Measurements from ENCODE around the gene NSMCE4A. TPM values are rescaled to one million over a fixed set of nuclear protein-coding genes. Genes with fewer than 3 reads are reported as not detected.
A peak's percentile ranks its signal among the peaks of the same experiment; 100 is the strongest.
"Not testable (repeated sequence)": the region's sequence is repeated elsewhere in the genome, so short reads cannot be mapped to it uniquely, and the experiment has no call there.

The NSMCE4A gene
- total and polyA plus RNA-seq, 2 experiments from 2014 or later = 44.5 to 67.6 TPM

GRCh38 chr10:121936295-121936694, 38.7 kb downstream of the NSMCE4A start:
- Histone ChIP-seq H3K79me2 (no peaks in the 10 kb centered on the region), H3K4me2 (peak overlapping the region; percentile 20), H3K9me2 (replicated peaks; ENCODE audit: insufficient read depth) (no peaks in the 10 kb centered on the region), H3K27ac (peak overlapping the region; percentile 80), H3K27me3 (no peaks in the 10 kb centered on the region), H3K9me3 (ENCODE audit: low read depth) (peaks cover 4% of the 10 kb centered on the region), H4K20me1 (ENCODE audit: insufficient read depth, poor library complexity, severe bottlenecking) (no peaks in the 10 kb centered on the region), H3K36me3 (replicated peaks; ENCODE audit: insufficient read depth, low read depth) (no peaks in the 10 kb centered on the region), H3K4me1 (ENCODE audit: insufficient read depth) (peaks cover 14% of the 10 kb centered on the region), H2AFZ (no peak overlapping the region), H3K4me3 (no peak overlapping the region)
- TF ChIP-seq CTCF (IDR thresholded peaks at IDR 0.05; ENCODE audit: poor library complexity) (no peak), EZH2 (IDR thresholded peaks at IDR 0.05; ENCODE audit: borderline replicate concordance) (no peak), EZH2phosphoT487 (IDR thresholded peaks at IDR 0.05; ENCODE audit: low read depth, severe bottlenecking, unreplicated experiment) (no peak)
- no peak for DNase-seq (ENCODE audit: low spot score)
- WGBS (ENCODE audit: low lambda C conversion rate, missing lambda C conversion rate) = 94% methylated on average over 2 of the region's 2 CpGs

GRCh38 chr10:121935702-121936101, 39.3 kb downstream of the NSMCE4A start:
- peak; percentile 73 for DNase-seq (ENCODE audit: low spot score)

GRCh38 chr10:121930268-121931085, 44.5 kb downstream of the NSMCE4A start:
- 36% methylated on average over 11 of the region's 11 CpGs for WGBS (ENCODE audit: low lambda C conversion rate, missing lambda C conversion rate)
- not testable (repeated sequence) for H3K9me3 ChIP-seq (ENCODE audit: low read depth); H3K36me3 ChIP-seq (replicated peaks; ENCODE audit: insufficient read depth, low read depth); H3K9me2 ChIP-seq (replicated peaks; ENCODE audit: insufficient read depth); DNase-seq (ENCODE audit: low spot score); H4K20me1 ChIP-seq (ENCODE audit: insufficient read depth, poor library complexity, severe bottlenecking); H3K4me3 ChIP-seq; H3K27me3 ChIP-seq; H2AFZ ChIP-seq
- peak overlapping the region; percentile 86 for H3K4me2 ChIP-seq
- H3K79me2 ChIP-seq = peaks cover 26% of the 10 kb centered on the region
- peaks cover 38% of the 10 kb centered on the region for H3K4me1 ChIP-seq (ENCODE audit: insufficient read depth)
- peak overlapping the region; percentile 100 for H3K27ac ChIP-seq

More at GRCh38 chr10:121935702-121936101, 39.3 kb downstream of the NSMCE4A start:
- H3K27ac ChIP-seq = peak overlapping the region; percentile 80
- H3K9me3 ChIP-seq (ENCODE audit: low read depth) = peaks cover 4% of the 10 kb centered on the region
- no peaks in the 10 kb centered on the region for H3K9me2 ChIP-seq (replicated peaks; ENCODE audit: insufficient read depth)
- no peaks in the 10 kb centered on the region for H3K79me2 ChIP-seq
- no peaks in the 10 kb centered on the region for H4K20me1 ChIP-seq (ENCODE audit: insufficient read depth, poor library complexity, severe bottlenecking)
- peaks cover 20% of the 10 kb centered on the region for H3K4me1 ChIP-seq (ENCODE audit: insufficient read depth)
- H2AFZ ChIP-seq = no peak overlapping the region
- H3K4me3 ChIP-seq = no peak overlapping the region
- TF ChIP-seq EZH2phosphoT487 (IDR thresholded peaks at IDR 0.05; ENCODE audit: low read depth, severe bottlenecking, unreplicated experiment) (no peak), CTCF (IDR thresholded peaks at IDR 0.05; ENCODE audit: poor library complexity) (no peak), EZH2 (IDR thresholded peaks at IDR 0.05; ENCODE audit: borderline replicate concordance) (no peak)
- no peaks in the 10 kb centered on the region for H3K27me3 ChIP-seq
- peak overlapping the region; percentile 33 for H3K4me2 ChIP-seq
- H3K36me3 ChIP-seq (replicated peaks; ENCODE audit: insufficient read depth, low read depth) = no peaks in the 10 kb centered on the region
- 27% methylated on average over 7 of the region's 7 CpGs for WGBS (ENCODE audit: low lambda C conversion rate, missing lambda C conversion rate)

GRCh38 chr10:121929585-121930267, 45.3 kb downstream of the NSMCE4A start:
- not testable (repeated sequence) for DNase-seq (ENCODE audit: low spot score); H2AFZ ChIP-seq; H3K4me3 ChIP-seq; H3K27me3 ChIP-seq; H3K36me3 ChIP-seq (replicated peaks; ENCODE audit: insufficient read depth, low read depth); H3K9me2 ChIP-seq (replicated peaks; ENCODE audit: insufficient read depth); H3K9me3 ChIP-seq (ENCODE audit: low read depth); H4K20me1 ChIP-seq (ENCODE audit: insufficient read depth, poor library complexity, severe bottlenecking)
- H3K27ac ChIP-seq = peak overlapping the region; percentile 100
- 50% methylated on average over 14 of the region's 14 CpGs for WGBS (ENCODE audit: low lambda C conversion rate, missing lambda C conversion rate)
- H3K4me1 ChIP-seq (ENCODE audit: insufficient read depth) = peaks cover 34% of the 10 kb centered on the region
- peak overlapping the region; percentile 86 for H3K4me2 ChIP-seq
- H3K79me2 ChIP-seq = peaks cover 34% of the 10 kb centered on the region
